A673 (cell line): ENCODE measurements around the gene RBM20.
A peak's percentile ranks its signal among the peaks of the same experiment; 100 is the strongest.

Source experiments
- CTCF ChIP-seq: fragments of 300-800, 200-600 bp; sonication (generic); conservative IDR thresholded peaks from 2 replicates; pipeline ENCODE4 v1.5.1; 2017; ENCODE audit warnings: low read depth, mild to moderate bottlenecking, antibody characterized with exemption, low read length, moderate library complexity, mixed read lengths
- EZH2 ChIP-seq: fragments of 200-600 bp; sonication (generic); IDR thresholded peaks from 2 replicates; pipeline ENCODE4 v1.6.1; 2017; ENCODE audit warnings: borderline replicate concordance, low read depth, mild to moderate bottlenecking, mixed read lengths, antibody characterized with exemption, low read length; ENCODE audit not compliant: poor library complexity, severe bottlenecking

GRCh38 chr10:110681023-110681681 is 37.0 kb downstream of the RBM20 start:
- peak; percentile 84 for TF ChIP-seq CTCF
- no peak for TF ChIP-seq EZH2
